OCI-LY3 (cell line): ENCODE data around the gene AKAP1.
A peak's percentile ranks its signal among the peaks of the same experiment; 100 is the strongest.

Experiments
- H2AFZ ChIP-seq: fragments of 200-600, 300-600 bp; shearing (Covaris generic); 2 replicates; pipeline ENCODE4 v1.6.0; 2014; ENCODE audit warnings: antibody characterized with exemption, low read depth, low read length
- H3K27ac ChIP-seq: fragments of 200-600, 300-600 bp; sonication (generic); 2 replicates; pipeline ENCODE4 v1.5.1; 2014; ENCODE audit warnings: mild to moderate bottlenecking, low read length, moderate library complexity, mixed read lengths
- H3K27me3 ChIP-seq: fragments of 200-600, 300-600 bp; sonication (generic); 2 replicates; pipeline ENCODE4 v1.6.1; 2014; ENCODE audit warnings: low read depth, low read length, mixed read lengths
- H3K36me3 ChIP-seq: fragments of 200-600, 300-600 bp; sonication (generic); replicated peaks from 2 replicates; pipeline ENCODE3; 2014; ENCODE audit warnings: low read depth, low read length, mixed read lengths
- H3K4me1 ChIP-seq: fragments of 300-600, 200-600 bp; sonication (generic); 2 replicates; pipeline ENCODE4 v1.6.1; 2014; ENCODE audit warnings: low read length, mixed read lengths
- H3K4me2 ChIP-seq: fragments of 200-600, 300-600 bp; sonication (generic); 2 replicates; pipeline ENCODE4 v1.6.1; 2014; ENCODE audit warnings: low read length, mixed read lengths
- H3K4me3 ChIP-seq: fragments of 300-600, 200-600 bp; sonication (generic); 2 replicates; pipeline ENCODE4 v1.5.1; 2014; ENCODE audit warnings: antibody characterized with exemption, mild to moderate bottlenecking, low read length, moderate library complexity
- H3K79me2 ChIP-seq: fragments of 300-600, 200-600 bp; shearing (Covaris generic); 2 replicates; pipeline ENCODE4 v1.6.1; 2014; ENCODE audit warnings: mild to moderate bottlenecking, low read length, mixed read lengths
- H3K9ac ChIP-seq: fragments of 300-600, 200-600 bp; shearing (Covaris generic); 2 replicates; pipeline ENCODE4 v1.6.0; 2014; ENCODE audit warnings: mild to moderate bottlenecking, low read length, moderate library complexity
- H3K9me3 ChIP-seq: fragments of 200-600, 300-600 bp; shearing (Covaris generic); 2 replicates; pipeline ENCODE4 v1.6.1; 2014; ENCODE audit warnings: low read length, mixed read lengths; ENCODE audit not compliant: insufficient read depth
- H4K20me1 ChIP-seq: fragments of 200-600, 300-600 bp; sonication (generic); 2 replicates; pipeline ENCODE4 v1.6.1; 2016; ENCODE audit warnings: low read length, mixed read lengths; ENCODE audit not compliant: insufficient read depth
- EZH2phosphoT487 ChIP-seq: fragments of 200-600 bp; shearing (Covaris generic); IDR thresholded peaks from 2 replicates; pipeline ENCODE4 v1.6.1; 2018; ENCODE audit warnings: antibody characterized with exemption, mixed run types, low read depth
- TF ChIP-seq, protein P1 (sequence below): fragments of 200-600, 300-600 bp; sonication (generic); IDR thresholded peaks from 2 replicates; pipeline ENCODE4 v1.5.1; 2014; ENCODE audit warnings: antibody characterized with exemption, low read length, low read depth

Gene AKAP1

DNA sequence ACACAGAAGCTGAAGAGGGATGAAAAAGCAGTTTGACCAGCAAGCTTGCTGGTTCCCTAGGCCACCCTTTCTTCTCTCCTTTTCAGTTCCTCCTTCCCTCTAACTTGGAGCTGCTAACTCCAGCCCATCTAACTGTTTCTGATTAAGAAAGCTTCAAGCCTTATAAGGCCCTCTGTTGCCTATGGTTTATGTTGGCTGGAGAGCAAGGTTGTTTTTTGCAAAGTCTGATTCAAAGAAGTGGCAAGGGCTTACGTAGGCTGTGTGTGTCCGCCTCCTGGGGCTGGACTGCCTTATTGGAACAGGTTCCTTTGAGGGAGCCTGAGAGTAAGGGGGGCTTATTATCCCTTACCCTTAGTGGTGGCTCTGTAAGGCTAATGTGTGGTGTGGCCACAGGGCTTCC is 7.1 kb downstream of the AKAP1 start:
- H2AFZ ChIP-seq = no peak overlapping the region
- peaks cover 84% of the 10 kb centered on the region for H4K20me1 ChIP-seq
- TF ChIP-seq, protein P1, sequence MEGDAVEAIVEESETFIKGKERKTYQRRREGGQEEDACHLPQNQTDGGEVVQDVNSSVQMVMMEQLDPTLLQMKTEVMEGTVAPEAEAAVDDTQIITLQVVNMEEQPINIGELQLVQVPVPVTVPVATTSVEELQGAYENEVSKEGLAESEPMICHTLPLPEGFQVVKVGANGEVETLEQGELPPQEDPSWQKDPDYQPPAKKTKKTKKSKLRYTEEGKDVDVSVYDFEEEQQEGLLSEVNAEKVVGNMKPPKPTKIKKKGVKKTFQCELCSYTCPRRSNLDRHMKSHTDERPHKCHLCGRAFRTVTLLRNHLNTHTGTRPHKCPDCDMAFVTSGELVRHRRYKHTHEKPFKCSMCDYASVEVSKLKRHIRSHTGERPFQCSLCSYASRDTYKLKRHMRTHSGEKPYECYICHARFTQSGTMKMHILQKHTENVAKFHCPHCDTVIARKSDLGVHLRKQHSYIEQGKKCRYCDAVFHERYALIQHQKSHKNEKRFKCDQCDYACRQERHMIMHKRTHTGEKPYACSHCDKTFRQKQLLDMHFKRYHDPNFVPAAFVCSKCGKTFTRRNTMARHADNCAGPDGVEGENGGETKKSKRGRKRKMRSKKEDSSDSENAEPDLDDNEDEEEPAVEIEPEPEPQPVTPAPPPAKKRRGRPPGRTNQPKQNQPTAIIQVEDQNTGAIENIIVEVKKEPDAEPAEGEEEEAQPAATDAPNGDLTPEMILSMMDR = no peak
- no peak for TF ChIP-seq EZH2phosphoT487
- H3K36me3 ChIP-seq = peaks cover 3% of the 10 kb centered on the region
- H3K27me3 ChIP-seq = no peaks in the 10 kb centered on the region
- no peaks in the 10 kb centered on the region for H3K9me3 ChIP-seq
- H3K4me2 ChIP-seq = peak overlapping the region; percentile 35; the same call in 1 of the 2 replicates
- peaks cover 11% of the 10 kb centered on the region for H3K4me1 ChIP-seq
- no peak overlapping the region for H3K9ac ChIP-seq
- H3K79me2 ChIP-seq = peaks cover 100% of the 10 kb centered on the region
- peak overlapping the region; percentile 13; the same call in 1 of the 2 replicates for H3K27ac ChIP-seq
- no peak overlapping the region for H3K4me3 ChIP-seq

DNA sequence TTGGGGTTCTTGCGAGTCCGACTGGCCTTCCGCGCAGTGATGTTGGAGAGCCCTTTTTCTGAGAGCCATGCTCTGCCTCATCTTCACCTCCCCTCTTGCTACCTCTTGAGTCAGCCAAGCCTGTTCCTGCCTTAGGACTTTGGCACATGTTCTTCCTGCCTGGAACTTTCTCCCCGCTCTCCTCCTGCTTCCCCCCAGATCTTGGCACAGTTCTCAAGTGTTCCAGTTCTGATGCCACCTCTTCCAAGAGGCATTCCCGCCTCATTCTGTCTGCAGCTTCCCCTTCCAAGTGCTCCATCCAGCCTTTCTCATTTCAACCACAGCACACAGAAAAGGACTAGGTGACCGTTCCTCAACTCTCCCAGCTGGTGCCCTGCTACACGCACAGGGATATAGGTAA is 7.7 kb downstream of the AKAP1 start:
- H3K4me3 ChIP-seq = no peak overlapping the region

DNA sequence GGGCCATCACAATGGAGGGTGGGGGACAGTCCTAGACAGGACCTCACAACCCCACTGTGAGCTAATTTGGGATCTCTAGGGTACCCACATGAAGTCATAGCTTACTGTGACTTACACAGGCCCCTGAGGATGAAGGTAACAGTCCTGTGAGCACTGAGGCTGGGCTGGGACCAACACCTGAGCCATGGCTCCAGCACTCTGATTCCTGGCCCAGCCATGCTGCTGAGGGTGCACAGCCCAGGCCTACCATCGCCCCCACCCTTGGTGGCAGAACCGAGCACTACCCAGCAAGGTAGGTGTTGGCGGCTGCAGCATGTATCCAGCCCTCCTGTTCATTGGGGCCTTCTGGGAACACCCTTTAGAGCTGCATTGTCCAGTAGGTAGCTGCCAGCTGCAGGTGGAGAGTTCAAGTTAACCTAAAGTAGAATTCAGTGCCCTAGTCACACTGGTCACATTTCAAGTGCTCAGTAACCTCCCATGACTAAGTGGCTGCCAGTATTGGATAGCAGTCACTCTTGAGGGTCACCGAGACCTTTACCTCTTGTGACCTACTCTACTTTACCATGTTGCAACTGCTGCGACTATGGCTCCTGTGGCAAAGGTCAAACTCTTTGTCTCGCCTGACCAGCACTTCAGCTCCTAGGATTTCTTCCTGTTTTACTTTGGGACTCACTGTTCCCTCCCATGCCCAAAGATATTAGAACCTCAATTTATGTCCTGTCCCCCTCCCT is 11.6 kb downstream of the AKAP1 start:
- H4K20me1 ChIP-seq = peaks cover 74% of the 10 kb centered on the region
- H3K36me3 ChIP-seq = no peaks in the 10 kb centered on the region
- peaks cover 20% of the 10 kb centered on the region for H3K4me1 ChIP-seq
- no peak overlapping the region for H3K9ac ChIP-seq
- no peak overlapping the region for H3K4me3 ChIP-seq
- no peak for TF ChIP-seq EZH2phosphoT487
- TF ChIP-seq, protein P1 = no peak
- no peak overlapping the region for H2AFZ ChIP-seq
- H3K9me3 ChIP-seq = no peaks in the 10 kb centered on the region
- H3K79me2 ChIP-seq = peaks cover 98% of the 10 kb centered on the region
- no peak overlapping the region for H3K27ac ChIP-seq
- H3K4me2 ChIP-seq = no peak overlapping the region
- H3K27me3 ChIP-seq = no peaks in the 10 kb centered on the region

More for the DNA sequence above, 7.7 kb downstream of the AKAP1 start:
- Histone ChIP-seq H4K20me1 (peaks cover 84% of the 10 kb centered on the region), H2AFZ (no peak overlapping the region), H3K9me3 (no peaks in the 10 kb centered on the region), H3K36me3 (peaks cover 3% of the 10 kb centered on the region), H3K4me1 (peaks cover 10% of the 10 kb centered on the region), H3K27ac (no peak overlapping the region), H3K9ac (no peak overlapping the region), H3K4me2 (no peak overlapping the region), H3K79me2 (peaks cover 100% of the 10 kb centered on the region), H3K27me3 (no peaks in the 10 kb centered on the region)
- TF ChIP-seq EZH2phosphoT487 = no peak
- TF ChIP-seq, protein P1 = no peak

DNA sequence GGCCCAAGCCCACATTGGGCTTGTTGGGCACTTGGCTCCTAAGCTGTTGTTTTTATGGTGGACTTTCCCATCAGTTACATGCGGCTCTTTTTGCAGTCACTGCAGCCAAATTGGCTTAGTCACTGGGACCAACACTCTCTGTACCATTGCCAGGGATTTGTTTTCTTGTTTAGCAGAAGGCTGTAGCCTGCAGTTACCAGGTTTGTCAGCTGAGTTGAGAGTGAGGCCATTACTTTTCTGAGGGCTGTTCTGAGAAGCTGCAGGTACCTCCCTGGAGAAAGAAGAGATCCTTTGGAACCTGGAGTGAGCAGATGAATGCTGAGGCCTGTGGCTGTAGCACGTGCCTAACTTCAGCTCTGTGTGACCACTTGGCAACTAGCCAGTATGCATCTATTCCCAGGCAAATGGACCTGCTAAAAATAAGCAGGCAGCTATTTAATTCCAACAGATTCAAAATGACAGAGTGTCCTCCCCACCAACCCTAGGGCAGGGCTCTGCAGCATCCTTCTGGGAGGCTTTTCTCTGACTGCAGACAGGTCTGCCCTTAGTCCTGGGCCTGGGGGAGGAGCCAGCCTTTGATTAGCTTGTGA is 12.9 kb downstream of the AKAP1 start:
- TF ChIP-seq, protein P1 = no peak
- TF ChIP-seq EZH2phosphoT487 = no peak
- Histone ChIP-seq H4K20me1 (peaks cover 69% of the 10 kb centered on the region), H3K9me3 (no peaks in the 10 kb centered on the region), H3K4me1 (peaks cover 11% of the 10 kb centered on the region), H3K36me3 (no peaks in the 10 kb centered on the region), H3K4me3 (no peak overlapping the region), H3K79me2 (peaks cover 97% of the 10 kb centered on the region), H3K27ac (no peak overlapping the region), H2AFZ (no peak overlapping the region), H3K27me3 (no peaks in the 10 kb centered on the region), H3K9ac (no peak overlapping the region), H3K4me2 (no peak overlapping the region)
